GM21723 (cell line): ENCODE results near the gene SNTG2.
"Not testable (repeated sequence)": the region's sequence is repeated elsewhere in the genome, so short reads cannot be mapped to it uniquely, and the experiment has no call there.

ENCODE experiments used
- ATAC-seq: cut with Tn5 transposase; IDR thresholded peaks from one replicate; pipeline ENCODE4 v1.9.1; 2021; ENCODE audit warnings: mild to moderate bottlenecking, moderate library complexity; ENCODE audit not compliant: unreplicated experiment

Gene SNTG2

GRCh38 chr2:1353543-1353942, 402.9 kb downstream of the SNTG2 start:
- ATAC-seq, result no peak

- ATAC-seq, result no peak
These were observed 409.5 kb downstream of the SNTG2 start for GRCh38 chr2:1360144-1360543.

GRCh38 chr2:1360557-1361250, 410.1 kb downstream of the SNTG2 start:
- ATAC-seq, result no peak

- ATAC-seq, result no peak
These were observed 412.7 kb downstream of the SNTG2 start for GRCh38 chr2:1363367-1363766.

- no peak for ATAC-seq
These were observed 416.0 kb downstream of the SNTG2 start for GRCh38 chr2:1366546-1367134.

GRCh38 chr2:1367601-1368000, 417.0 kb downstream of the SNTG2 start:
- no peak for ATAC-seq

- no peak for ATAC-seq
These were observed 419.3 kb downstream of the SNTG2 start for GRCh38 chr2:1369905-1370304.

- no peak for ATAC-seq
These were observed 419.8 kb downstream of the SNTG2 start for GRCh38 chr2:1370461-1370860.

- ATAC-seq, result no peak
These were observed 420.4 kb downstream of the SNTG2 start for GRCh38 chr2:1371082-1371481.

GRCh38 chr2:1373830-1374229, 423.2 kb downstream of the SNTG2 start:
- no peak for ATAC-seq

GRCh38 chr2:1374287-1374686, 423.6 kb downstream of the SNTG2 start:
- ATAC-seq, result no peak

- ATAC-seq, result no peak
These were observed 425.1 kb downstream of the SNTG2 start for GRCh38 chr2:1375794-1376193.

GRCh38 chr2:1377473-1377872, 426.8 kb downstream of the SNTG2 start:
- no peak for ATAC-seq

- ATAC-seq, result no peak
These were observed 428.0 kb downstream of the SNTG2 start for GRCh38 chr2:1378456-1379150.

GRCh38 chr2:1381644-1382043, 431.0 kb downstream of the SNTG2 start:
- no peak for ATAC-seq

- not testable (repeated sequence) for ATAC-seq
These were observed 437.5 kb downstream of the SNTG2 start for GRCh38 chr2:1387954-1388725.

- not testable (repeated sequence) for ATAC-seq
These were observed 439.5 kb downstream of the SNTG2 start for GRCh38 chr2:1390118-1390517.

GRCh38 chr2:1393321-1393720, 442.7 kb downstream of the SNTG2 start:
- no peak for ATAC-seq

GRCh38 chr2:1394709-1395408, 444.2 kb downstream of the SNTG2 start:
- no peak for ATAC-seq

- ATAC-seq, result no peak
These were observed 446.7 kb downstream of the SNTG2 start for GRCh38 chr2:1397350-1397749.

GRCh38 chr2:1398191-1398590, 447.5 kb downstream of the SNTG2 start:
- no peak for ATAC-seq
